ENCODE measurements around the gene PTP4A2.

Gene PTP4A2

DNA sequence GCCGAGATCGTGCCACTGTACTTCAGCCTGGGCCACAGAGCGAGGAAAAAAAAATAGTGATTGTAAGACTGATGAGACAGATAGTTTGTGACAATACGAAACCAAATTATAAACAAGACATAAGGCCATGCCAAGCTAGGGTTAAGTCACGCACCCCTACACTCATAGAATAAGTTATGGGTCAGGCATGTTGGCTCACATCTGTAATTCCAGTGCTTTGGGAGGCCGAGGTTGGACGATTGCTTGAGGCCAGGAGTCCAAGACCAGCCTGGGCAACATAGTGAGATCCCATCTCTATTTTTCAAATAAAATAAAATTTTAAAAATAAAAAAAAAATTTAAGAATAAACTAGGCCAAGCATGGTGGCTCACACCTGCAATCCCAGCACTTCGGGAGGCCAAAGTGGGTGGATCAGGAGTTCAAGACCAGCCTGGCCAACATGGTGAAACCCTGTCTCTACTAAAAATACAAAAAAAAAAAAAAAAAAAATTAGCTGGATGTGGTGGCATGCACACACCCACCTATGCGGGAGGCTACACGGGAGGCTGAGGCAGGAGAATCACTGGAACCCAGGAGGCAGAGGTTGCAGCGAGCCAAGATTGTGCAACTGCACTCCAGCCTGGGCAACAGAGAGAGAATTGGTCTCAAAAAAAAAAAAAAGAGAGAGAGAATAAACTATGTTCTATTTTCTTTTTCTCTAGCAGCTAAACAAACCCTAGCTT is 72.3 kb downstream of the PTP4A2 start:
- no peaks in the 10 kb centered on the region for H3K27me3 ChIP-seq (ENCODE audit: control insufficient read depth in 5 of 5, insufficient read depth in 4 of 5, low read length in 5 of 5)
- peaks cover 0 to 15% (median 3%) of the 10 kb centered on the region in 5 donors for H3K4me1 ChIP-seq (ENCODE audit: control insufficient read depth in 5 of 5, insufficient read depth in 5 of 5, low read length in 5 of 5)
- no peaks in the 10 kb centered on the region for H3K9me3 ChIP-seq (ENCODE audit: control insufficient read depth in 5 of 5, low read length in 5 of 5)
- H3K36me3 ChIP-seq (ENCODE audit: control insufficient read depth in 5 of 5, insufficient read depth in 5 of 5, low read length in 5 of 5), result no peaks in the 10 kb centered on the region
- H3K9ac ChIP-seq (ENCODE audit: low read length in 5 of 5), result no peak overlapping the region
- no peak overlapping the region for H3K4me3 ChIP-seq (ENCODE audit: low read depth in 1 of 5, low read length in 5 of 5)
- H3K27ac ChIP-seq (ENCODE audit: low read depth, low read length), result no peak overlapping the region

DNA sequence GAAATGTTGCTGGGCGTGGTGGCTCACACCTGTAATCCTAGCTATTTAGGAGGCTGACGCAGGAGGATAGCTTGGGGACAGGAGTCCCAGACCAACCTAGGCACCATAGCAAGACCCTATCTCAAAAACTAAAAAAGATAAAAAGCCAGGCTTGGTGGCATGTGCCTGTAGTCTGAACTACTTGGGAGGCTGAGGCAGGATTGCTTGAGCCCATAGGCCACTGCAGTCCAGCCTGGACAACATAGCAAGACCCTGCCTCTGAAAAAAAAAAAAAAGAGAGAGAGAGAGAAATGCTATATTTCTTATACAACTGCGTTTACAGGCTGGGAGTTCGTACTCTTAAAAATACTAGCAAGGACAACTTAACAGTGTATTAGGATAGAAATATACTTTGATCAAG is 76.1 kb downstream of the PTP4A2 start:
- Histone ChIP-seq H3K36me3 (ENCODE audit: control insufficient read depth in 5 of 5, insufficient read depth in 5 of 5, low read length in 5 of 5) (no peaks in the 10 kb centered on the region), H3K27ac (ENCODE audit: low read depth, low read length) (no peak overlapping the region), H3K4me3 (ENCODE audit: low read depth in 1 of 5, low read length in 5 of 5) (no peak overlapping the region), H3K27me3 (ENCODE audit: control insufficient read depth in 5 of 5, insufficient read depth in 4 of 5, low read length in 5 of 5) (no peaks in the 10 kb centered on the region), H3K4me1 (ENCODE audit: control insufficient read depth in 5 of 5, insufficient read depth in 5 of 5, low read length in 5 of 5) (peaks cover 0 to 9% (median 3%) of the 10 kb centered on the region in 5 donors), H3K9me3 (ENCODE audit: control insufficient read depth in 5 of 5, low read length in 5 of 5) (no peaks in the 10 kb centered on the region), H3K9ac (ENCODE audit: low read length in 5 of 5) (no peak overlapping the region)

DNA sequence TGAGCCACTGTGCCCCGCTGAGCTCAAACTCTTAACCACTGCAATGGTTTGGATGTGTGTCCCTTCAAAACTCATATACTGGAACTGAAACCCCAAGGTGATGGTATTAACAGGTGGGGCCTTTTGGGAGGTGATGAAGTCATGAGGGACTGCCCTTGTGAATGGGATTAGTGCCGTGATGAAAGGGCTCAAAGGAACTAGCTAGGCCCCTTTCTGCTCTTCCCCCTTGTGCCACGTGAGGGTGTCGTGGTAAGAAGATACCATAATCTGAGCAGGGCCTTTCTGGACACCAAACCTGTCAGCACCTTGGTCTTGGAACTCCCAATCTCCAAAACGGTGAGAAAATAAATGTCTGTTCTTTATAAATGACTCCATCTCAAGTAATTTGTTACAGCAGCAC is 76.8 kb downstream of the PTP4A2 start:
- Histone ChIP-seq H3K4me1 (ENCODE audit: control insufficient read depth in 5 of 5, insufficient read depth in 5 of 5, low read length in 5 of 5) (peaks cover 0 to 6% (median 1%) of the 10 kb centered on the region in 5 donors), H3K4me3 (ENCODE audit: low read depth in 1 of 5, low read length in 5 of 5) (no peak overlapping the region), H3K36me3 (ENCODE audit: control insufficient read depth in 5 of 5, insufficient read depth in 5 of 5, low read length in 5 of 5) (no peaks in the 10 kb centered on the region), H3K9me3 (ENCODE audit: control insufficient read depth in 5 of 5, low read length in 5 of 5) (no peaks in the 10 kb centered on the region), H3K27me3 (ENCODE audit: control insufficient read depth in 5 of 5, insufficient read depth in 4 of 5, low read length in 5 of 5) (no peaks in the 10 kb centered on the region), H3K9ac (ENCODE audit: low read length in 5 of 5) (no peak overlapping the region), H3K27ac (ENCODE audit: low read depth, low read length) (no peak overlapping the region)

DNA sequence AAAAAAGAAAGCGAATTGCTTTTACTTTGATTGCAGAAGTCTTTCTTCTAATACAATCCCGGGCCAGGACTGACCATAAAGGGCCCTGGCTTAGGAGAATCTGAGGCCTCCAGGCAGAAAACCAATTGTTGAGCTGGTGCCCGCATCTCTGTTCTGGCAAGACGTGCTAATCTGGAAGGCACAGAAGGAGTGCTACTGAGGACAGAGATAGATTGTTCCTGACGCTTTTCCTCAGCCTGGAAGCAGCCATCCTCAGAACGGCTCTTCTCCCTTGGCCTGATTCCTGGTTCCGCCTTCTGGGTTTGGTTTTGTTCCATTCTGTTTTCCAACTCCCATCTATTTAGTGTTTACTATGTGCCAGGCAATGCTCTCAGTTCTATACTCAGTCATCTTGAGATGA is 77.6 kb downstream of the PTP4A2 start:
- H3K27ac ChIP-seq (ENCODE audit: low read depth, low read length), result no peak overlapping the region
- no peaks in the 10 kb centered on the region for H3K36me3 ChIP-seq (ENCODE audit: control insufficient read depth in 5 of 5, insufficient read depth in 5 of 5, low read length in 5 of 5)
- H3K4me1 ChIP-seq (ENCODE audit: control insufficient read depth in 5 of 5, insufficient read depth in 5 of 5, low read length in 5 of 5), result peaks cover 0 to 4% (median 0%) of the 10 kb centered on the region in 5 donors
- H3K4me3 ChIP-seq (ENCODE audit: low read depth in 1 of 5, low read length in 5 of 5), result no peak overlapping the region
- no peaks in the 10 kb centered on the region for H3K27me3 ChIP-seq (ENCODE audit: control insufficient read depth in 5 of 5, insufficient read depth in 4 of 5, low read length in 5 of 5)
- H3K9me3 ChIP-seq (ENCODE audit: control insufficient read depth in 5 of 5, low read length in 5 of 5), result no peaks in the 10 kb centered on the region
- no peak overlapping the region for H3K9ac ChIP-seq (ENCODE audit: low read length in 5 of 5)

DNA sequence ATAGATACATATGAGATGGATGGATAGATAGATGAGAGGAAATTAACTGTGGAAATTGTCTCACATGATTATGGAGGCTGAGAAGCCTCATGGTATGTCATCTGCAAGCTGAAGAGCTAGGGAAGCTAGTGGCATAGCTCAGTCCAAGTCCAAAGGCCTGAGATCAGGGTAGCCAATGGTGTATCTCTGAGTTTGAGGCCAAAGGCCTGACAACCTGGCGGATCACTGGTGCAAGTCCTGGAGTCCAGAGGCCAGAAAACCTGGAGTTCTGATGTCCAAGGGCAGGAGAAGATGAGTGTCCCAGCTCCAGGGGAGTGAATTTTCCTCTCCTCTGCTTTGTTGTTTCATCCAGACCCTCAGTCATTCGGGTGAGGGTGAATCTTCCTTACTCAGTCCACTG is 78.4 kb downstream of the PTP4A2 start:
- Histone ChIP-seq H3K4me3 (ENCODE audit: low read depth in 1 of 5, low read length in 5 of 5) (no peak overlapping the region), H3K36me3 (ENCODE audit: control insufficient read depth in 5 of 5, insufficient read depth in 5 of 5, low read length in 5 of 5) (no peaks in the 10 kb centered on the region), H3K27me3 (ENCODE audit: control insufficient read depth in 5 of 5, insufficient read depth in 4 of 5, low read length in 5 of 5) (no peaks in the 10 kb centered on the region), H3K27ac (ENCODE audit: low read depth, low read length) (no peak overlapping the region), H3K9ac (ENCODE audit: low read length in 5 of 5) (no peak overlapping the region), H3K9me3 (ENCODE audit: control insufficient read depth in 5 of 5, low read length in 5 of 5) (no peaks in the 10 kb centered on the region), H3K4me1 (ENCODE audit: control insufficient read depth in 5 of 5, insufficient read depth in 5 of 5, low read length in 5 of 5) (peaks cover 0 to 4% (median 0%) of the 10 kb centered on the region in 5 donors)

DNA sequence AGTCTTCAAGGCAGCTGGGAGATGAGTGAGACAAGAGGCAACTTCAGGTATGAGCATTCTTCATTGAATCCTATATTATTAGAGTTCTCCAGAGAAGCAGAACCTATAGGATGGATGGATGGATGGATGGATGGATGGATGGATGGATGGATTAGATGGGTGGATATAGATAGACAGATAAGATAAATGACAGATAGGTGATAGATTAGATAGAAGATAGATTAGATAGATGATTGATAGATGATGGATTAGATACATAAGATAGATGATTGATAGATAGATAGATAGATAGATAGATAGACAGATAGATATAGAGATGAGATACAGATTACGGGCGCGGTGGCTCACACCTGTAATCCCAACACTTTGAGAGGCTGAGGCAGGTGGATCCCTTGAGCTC is 79.1 kb downstream of the PTP4A2 start:
- Histone ChIP-seq H3K27ac (ENCODE audit: low read depth, low read length) (no peak overlapping the region), H3K9ac (ENCODE audit: low read length in 5 of 5) (no peak overlapping the region), H3K9me3 (ENCODE audit: control insufficient read depth in 5 of 5, low read length in 5 of 5) (no peaks in the 10 kb centered on the region), H3K4me3 (ENCODE audit: low read depth in 1 of 5, low read length in 5 of 5) (no peak overlapping the region), H3K27me3 (ENCODE audit: control insufficient read depth in 5 of 5, insufficient read depth in 4 of 5, low read length in 5 of 5) (no peaks in the 10 kb centered on the region), H3K4me1 (ENCODE audit: control insufficient read depth in 5 of 5, insufficient read depth in 5 of 5, low read length in 5 of 5) (peaks cover 0 to 4% (median 0%) of the 10 kb centered on the region in 5 donors), H3K36me3 (ENCODE audit: control insufficient read depth in 5 of 5, insufficient read depth in 5 of 5, low read length in 5 of 5) (no peaks in the 10 kb centered on the region)

DNA sequence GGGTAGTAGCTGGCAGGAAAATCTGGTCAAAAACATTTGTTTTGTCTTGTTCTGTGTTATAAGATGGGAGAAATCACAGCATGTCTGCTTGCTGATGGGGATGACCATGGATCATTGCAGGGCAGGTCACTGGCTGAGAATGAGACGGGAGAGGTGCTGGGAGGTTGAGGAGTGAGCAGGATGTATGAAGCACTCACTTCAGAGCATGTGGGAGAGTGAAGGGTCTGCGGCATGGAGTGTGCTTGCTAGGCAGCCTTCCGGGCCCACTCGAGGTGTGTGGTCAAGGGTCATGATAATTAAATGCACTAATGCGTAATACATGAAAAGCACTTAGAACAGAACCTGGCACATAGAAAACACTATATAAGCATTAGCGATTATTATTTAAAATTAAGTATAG is 80.3 kb downstream of the PTP4A2 start:
- Histone ChIP-seq H3K9me3 (ENCODE audit: control insufficient read depth in 5 of 5, low read length in 5 of 5) (no peaks in the 10 kb centered on the region), H3K9ac (ENCODE audit: low read length in 5 of 5) (no peak overlapping the region), H3K36me3 (ENCODE audit: control insufficient read depth in 5 of 5, insufficient read depth in 5 of 5, low read length in 5 of 5) (no peaks in the 10 kb centered on the region), H3K27me3 (ENCODE audit: control insufficient read depth in 5 of 5, insufficient read depth in 4 of 5, low read length in 5 of 5) (no peaks in the 10 kb centered on the region), H3K27ac (ENCODE audit: low read depth, low read length) (no peak overlapping the region), H3K4me3 (ENCODE audit: low read depth in 1 of 5, low read length in 5 of 5) (no peak overlapping the region), H3K4me1 (ENCODE audit: control insufficient read depth in 5 of 5, insufficient read depth in 5 of 5, low read length in 5 of 5) (peaks cover 0 to 4% (median 0%) of the 10 kb centered on the region in 5 donors)
